GM21381 (cell line): Measurements from ENCODE around the gene ABHD12.
"Not testable (repeated sequence)": the region's sequence is repeated elsewhere in the genome, so short reads cannot be mapped to it uniquely, and the experiment has no call there.

ENCODE experiments used
- ATAC-seq: cut with Tn5 transposase; IDR thresholded peaks from one replicate; pipeline ENCODE4 v1.9.1; 2021; ENCODE audit warnings: mild to moderate bottlenecking, moderate library complexity; ENCODE audit not compliant: unreplicated experiment

Gene ABHD12

DNA sequence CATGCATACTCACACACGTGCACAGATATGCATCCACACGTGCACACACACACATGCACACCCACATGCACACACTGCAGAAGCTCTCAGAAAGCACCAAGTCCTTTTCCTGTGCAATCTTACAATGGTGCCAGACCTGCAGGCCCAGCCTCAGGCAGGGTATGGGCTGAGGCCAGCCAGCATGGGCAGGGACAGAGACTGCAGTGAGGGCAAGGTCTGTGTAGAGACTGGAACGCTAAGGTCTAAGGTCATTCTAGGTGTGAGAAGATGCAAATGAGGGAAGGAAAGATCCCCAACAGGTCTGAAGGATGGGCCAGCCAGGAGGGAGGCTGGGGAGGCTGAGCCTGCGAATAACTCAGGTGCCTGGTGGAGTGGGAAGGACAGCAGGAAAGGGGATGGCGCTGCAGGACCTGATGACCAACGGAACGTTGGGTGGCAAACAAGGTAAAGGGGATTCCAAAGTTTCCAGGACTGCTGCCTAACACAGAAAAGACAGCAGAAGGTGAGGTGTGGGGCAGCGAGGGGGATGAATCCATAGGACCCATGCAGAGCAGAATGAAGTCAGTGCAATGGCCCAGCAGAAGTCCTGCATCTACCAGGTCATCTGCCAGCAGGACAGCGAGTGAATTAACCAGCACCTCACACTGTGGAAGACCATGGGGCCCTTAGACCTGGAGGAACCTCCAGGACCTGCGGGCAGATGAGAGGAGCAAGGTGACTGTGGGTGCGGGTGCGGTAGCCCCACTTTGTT, 67.0 kb downstream of the ABHD12 start:
- ATAC-seq: no peak

DNA sequence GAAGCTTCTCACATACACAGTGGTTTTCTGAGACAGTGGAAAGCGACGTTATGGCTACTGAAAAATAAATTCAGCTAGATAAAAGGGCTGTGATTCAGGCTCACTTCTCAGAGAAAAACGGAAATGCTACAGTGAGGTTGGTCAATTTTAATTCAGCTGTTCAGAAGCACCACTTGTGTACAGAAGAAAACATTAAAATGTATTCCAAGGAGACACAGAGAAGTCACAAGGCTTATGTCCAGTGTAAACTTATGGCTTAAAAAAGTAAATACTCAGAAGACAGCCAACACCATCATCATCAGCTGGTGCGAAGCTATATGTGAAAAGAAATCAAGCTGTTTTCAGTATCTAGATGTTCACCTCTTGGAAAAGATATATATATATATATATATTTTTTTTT, 68.6 kb downstream of the ABHD12 start:
- no peak for ATAC-seq

DNA sequence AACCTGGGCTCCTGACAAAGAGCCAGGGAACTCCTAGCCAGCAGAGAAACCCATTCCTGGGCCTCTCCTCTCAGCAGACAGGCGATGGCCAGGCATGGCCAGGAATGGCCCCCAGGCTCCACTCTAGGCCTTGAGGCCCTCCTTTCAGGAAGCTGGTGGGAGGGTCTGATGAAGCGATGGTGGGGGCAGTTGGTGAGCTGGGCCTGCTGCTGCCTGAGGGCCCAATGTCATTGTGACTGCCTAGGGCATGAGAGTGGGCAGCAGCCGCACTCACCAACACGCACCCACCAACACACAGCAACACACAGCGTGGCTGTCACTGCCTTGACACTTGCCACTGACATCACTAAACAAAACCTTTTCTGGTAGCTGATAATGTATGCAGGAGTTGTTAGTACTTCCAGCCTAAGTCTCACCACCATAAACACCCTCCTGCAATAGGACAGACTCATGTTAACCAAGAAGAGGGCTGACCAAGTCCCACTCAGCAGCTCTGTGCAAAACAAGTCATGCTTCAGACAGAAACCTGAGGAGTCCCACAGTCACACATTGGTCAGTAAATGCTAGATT, 69.3 kb downstream of the ABHD12 start:
- no peak for ATAC-seq

DNA sequence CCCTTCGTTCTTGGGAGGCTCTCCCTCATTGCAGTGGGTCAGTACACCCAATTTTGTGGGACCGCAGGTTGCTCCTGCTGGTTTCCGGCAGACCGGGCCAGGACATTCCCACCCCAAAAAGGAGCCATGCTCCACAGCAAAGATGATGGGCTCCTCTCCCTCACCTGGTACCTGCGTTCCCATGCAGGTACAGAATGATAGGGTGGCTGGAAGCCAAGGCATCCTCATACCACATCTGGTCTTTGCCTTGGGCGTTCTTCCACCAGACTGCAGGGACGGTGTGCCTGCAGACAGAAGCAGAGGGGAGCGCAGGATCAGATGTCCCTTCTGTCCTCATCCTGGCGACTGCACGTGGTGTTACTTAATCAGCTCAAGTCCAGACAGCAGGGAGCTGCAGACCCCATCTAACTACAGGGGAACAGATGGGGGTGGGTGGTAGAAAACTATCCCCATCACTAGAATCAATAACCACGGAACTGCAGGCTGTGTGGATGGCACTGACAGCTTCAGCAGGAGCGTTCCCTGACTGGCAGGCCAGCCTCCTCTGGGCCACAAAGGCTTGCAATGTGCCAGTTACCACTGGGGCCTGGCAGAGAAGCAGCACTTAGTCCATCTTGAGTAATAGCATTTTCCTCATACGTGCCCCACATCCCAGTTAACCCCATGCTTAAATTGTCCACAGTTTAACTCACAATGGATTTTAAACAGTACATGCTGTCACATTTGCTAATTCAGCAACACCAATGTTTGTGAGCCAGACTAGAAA, 70.4 kb downstream of the ABHD12 start:
- ATAC-seq: no peak

DNA sequence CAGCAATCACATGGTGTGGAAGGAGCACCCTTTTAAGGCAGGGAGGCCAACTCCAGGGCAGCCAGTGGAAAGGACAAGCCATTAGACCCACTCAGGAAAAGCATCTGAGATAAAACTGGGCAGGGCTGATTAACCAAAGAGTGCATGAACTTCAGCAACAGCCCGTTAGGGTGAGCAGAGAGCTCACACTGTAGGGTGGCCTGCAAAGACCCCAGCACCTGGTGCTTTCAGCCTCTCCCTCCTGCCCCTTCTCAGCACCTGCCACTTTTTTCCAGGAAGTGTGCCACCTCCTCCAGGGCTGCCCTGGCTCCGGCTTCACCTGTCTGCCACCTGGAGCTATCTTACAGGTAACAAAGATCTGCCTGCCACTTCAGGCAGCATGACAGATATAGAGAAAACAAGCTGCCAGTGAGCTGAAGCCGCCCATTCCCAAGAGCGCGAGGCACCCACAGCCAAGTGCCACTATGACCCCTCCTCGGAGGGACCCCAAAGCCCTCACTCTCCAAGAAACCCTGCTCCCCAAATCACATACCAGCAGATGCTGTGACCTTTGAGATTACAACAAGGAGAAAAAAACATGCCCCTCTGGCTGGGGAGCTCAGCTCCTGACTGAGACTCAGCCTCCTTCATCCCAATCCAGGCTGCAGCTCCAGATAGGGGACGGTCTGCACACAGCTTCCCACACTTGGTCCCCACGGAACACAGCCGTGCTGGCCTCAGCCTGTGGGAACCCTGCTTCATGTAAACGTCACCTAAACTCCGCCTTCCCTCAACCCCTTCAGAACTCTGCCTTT, 71.2 kb downstream of the ABHD12 start:
- ATAC-seq: no peak

DNA sequence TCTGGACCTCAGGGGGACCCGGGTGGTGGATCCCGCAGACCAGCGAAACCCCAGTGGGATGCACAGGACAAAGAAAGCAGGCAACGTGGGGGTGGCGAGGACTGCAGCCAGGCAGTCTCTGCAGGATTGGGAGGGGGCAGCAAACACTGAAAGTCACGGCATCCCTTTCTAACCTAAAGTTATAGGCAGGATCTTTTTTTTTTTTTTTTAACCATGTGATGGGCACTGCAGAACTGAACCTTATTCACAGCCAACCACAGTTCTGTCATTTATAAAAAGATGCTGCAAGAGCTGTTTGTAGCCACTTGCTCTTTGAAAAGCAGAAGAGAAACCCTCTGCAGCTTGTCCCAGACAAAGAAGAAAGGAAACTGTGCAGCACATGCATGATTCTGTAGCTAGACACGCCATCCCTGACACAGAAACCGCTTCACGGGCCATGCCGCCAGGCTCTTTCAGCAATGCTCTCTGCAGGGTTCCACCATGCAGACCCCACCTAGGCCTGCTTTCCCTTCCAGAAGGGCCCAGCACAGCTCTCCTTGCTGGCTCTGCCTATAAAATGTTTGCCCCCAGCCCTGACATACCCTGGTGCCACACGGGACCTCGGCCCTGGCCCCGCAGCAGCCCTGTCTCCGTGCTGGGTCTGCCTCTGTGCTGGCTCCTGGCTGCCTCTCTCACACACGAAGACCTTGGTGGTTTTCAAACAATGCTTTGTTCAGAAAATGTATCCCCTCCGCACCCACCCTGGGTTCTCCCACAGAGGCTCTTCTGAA, 72.0 kb downstream of the ABHD12 start:
- peak; percentile 83 for ATAC-seq

DNA sequence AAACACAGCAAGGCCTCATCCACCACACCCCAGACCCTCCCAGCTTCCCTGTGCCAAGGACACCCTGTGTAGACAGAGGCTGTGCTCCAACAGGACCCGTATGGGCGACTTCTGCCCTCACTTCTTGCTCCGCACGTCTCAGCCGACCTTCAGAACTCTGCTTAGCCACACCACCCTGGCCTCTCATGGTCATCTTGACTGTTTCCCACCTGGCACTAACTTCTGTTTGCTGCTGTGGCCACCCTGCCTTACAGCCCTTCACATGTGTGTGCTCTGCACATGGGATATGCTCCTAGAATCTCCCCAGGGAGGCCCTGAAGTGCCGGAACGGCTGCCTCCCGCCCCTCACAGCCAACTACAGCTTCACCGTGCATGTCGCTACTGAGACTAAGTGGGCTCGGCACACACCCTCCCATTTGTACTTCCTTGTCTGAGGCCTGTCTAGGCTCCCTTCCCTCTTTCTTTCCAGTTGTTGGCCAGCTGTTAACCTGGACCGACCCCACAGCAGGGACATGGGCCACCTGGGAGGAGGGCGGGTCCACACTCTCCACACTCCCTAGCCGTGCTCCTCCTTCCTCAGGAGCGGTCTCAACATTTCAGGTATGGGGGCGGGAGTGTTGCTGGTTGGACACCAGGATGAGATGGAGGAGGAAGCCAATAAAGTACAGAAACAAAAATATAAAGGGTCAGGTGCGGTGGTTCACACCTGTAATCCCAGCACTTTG, 73.1 kb downstream of the ABHD12 start:
- no peak for ATAC-seq

DNA sequence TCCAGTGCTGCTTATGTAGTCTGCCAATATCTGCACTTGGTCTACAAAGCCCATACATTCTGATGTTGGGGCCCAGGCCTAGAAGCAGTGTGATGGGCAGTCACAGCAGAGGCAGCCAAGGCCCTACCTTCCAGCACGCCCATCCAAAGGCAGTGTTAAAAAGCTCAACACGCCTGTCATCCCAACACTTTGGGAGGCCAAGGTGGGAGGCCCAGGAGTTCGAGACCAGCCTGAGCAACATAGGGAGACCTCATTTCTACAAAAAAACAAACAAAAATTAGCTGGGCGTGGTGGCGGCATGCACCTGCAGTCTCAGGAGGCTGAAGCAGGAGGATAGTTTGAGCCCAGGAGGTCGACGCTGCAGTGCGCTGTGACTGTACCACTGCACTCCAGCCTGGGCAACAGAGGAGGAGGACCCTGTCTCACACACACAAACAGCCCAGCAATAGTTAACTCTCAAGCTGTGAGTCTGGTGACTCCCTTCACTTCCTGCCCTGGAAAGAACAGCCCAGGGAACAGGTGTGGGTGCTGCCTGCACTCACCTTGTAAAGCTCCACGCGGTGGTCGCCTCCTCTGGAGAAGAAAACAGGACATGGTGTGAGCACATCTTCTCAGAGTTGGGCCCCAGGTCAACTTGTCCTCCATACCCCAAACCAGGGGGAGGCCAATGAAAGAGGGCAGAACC, 74.0 kb downstream of the ABHD12 start:
- no peak for ATAC-seq

DNA sequence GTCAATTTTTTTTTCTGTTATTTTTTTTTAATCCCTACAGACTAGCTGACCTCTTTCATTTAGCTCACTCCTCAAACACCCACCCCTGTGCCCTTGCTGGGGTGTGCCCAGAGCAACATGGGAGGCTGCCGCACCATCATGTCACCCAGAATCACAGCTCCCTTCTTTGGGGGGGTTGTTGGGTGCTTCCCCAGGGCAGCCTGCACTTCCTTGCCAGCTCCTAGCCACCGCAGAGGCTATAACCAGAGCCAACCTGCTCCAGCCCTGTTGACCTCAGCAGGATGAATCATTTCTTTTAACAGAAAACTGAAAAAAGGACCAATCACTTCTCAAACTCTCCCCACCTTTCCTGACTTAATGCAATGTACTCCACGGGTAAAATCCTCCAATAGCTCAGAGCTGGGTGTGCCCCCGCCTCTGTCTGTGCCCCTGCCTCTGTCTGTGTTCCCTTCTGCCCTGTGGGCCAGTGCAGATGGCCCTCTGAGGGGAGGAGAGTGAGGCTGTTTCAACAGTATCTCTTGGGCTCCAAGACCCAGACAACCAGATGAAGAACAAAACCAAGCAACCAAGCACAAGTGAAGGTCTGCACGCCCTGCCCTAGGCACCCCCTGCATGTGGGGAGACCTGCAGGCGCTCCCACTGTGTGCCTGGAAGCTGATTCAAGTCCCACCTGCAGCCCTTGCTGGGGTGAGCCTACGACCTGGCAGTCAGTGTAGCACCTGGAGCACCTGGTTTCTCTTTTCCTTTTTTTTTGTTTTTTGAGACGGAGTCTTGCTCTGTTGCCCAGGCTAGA, 75.0 kb downstream of the ABHD12 start:
- no peak for ATAC-seq

DNA sequence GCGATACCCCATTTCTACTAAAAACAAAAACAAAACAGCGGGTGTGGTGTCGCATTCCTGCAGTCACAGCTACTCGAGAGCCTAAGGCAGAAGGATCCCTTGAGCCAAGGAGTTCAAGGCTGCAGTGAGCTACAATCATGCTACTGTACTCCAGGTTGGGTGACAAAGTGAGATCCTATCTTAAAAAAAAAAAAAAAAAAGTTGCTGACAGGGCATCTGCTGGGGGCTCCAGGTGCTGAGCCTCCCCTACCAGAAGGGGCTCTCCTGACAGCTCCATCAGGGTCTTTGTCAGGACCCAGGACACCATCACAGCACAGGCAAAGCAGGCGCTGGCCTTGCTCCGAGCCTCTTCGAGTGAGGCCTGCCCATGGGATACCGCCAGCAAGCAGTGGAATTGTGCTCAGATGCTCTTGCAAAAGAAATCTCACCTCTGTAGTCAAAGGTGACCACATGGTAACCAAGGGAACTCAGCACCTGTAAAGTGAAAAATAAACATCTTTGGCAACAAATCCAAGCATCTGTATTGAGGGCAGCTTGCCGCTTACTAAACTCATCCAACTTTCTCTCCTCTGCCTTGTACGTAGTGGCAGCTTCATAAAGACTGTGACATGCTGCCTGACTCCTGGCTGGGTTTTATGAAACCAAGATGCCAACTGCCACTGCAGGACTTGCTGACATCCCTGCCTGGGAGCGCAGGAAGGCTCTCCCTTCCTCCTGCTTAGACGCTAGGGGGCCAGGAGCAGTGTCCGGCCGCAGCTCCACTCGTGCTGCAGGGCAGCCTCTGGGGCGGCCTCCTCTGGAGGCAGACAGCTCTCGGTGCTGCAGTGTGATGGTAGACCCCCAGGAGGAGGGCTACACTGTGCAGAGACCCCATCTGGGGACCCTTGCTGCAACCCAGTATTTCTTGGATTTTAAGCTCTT, 75.9 kb downstream of the ABHD12 start:
- ATAC-seq: no peak

DNA sequence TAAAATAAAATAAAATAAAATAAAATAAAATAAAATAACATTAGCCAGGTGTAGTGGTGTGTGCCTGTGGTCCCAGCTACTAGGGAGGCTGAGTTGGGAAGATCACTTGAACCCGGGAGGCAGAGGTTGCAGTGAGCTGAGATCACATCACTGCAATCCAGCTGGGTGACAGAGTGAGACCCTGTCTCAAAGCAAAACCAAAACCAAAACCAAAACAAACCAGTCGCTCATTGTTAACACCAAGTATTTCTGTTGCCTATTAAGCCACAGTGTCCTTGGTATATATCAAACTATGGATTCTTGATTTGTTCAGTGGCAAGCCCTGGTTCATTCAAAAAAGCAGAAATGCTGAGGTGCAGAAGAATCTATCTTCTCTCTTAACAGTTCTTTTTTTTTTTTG, 77.0 kb downstream of the ABHD12 start:
- ATAC-seq: no peak

DNA sequence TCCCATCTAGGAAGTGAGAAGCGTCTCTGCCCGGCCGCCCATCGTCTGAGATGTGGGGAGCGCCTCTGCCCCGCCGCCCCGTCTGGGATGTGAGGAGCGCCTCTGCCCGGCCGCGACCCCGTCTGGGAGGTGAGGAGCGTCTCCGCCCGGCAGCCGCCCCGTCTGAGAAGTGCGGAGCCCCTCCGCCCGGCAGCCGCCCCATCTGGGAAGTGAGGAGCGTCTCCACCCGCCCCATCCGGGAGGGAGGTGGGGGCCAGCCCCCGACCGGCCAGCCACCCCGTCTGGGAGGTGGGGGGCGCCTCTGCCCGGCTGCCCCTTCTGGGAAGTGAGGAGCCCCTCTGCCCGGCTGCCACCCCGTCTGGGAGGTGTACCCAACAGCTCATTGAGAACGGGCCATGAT, 77.9 kb downstream of the ABHD12 start:
- ATAC-seq: not testable (repeated sequence)

DNA sequence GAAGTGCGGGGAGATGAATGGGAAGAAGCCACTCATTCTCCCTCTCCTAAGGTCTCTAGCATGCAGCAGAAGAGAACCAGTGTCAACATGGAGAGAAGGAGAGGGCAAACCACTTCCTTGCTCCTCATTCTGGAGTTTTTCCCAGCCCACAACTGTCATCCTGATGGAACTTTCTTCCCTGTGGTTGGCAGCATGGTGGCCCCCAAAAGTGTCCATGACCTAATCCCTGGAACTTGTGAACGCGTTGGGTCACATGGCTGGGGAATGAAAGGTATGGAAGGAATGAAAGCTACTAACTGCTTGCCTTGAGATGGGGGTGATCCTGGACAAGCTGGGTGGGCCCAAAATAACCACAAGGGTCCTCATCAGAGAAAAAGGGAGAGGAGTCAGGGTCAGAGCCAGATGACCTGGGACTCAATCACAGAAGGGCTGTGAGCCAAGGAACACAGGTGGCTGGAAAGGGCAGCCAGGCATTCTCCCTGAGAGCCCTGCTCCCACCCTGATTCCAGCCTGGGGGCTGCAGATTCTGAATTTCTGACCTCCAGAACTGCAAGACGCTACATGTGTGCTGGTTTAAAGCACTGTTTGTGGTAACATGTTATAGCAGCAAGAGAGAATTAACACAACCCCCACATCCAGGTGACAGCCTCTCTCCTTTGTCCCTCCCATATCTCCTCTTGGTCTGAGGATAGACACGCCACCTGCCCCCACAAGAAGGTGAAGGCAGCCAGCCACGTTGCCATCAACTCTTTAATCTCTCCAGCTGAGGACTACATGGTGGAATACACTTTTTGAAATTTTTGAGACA, 79.5 kb downstream of the ABHD12 start:
- no peak for ATAC-seq

DNA sequence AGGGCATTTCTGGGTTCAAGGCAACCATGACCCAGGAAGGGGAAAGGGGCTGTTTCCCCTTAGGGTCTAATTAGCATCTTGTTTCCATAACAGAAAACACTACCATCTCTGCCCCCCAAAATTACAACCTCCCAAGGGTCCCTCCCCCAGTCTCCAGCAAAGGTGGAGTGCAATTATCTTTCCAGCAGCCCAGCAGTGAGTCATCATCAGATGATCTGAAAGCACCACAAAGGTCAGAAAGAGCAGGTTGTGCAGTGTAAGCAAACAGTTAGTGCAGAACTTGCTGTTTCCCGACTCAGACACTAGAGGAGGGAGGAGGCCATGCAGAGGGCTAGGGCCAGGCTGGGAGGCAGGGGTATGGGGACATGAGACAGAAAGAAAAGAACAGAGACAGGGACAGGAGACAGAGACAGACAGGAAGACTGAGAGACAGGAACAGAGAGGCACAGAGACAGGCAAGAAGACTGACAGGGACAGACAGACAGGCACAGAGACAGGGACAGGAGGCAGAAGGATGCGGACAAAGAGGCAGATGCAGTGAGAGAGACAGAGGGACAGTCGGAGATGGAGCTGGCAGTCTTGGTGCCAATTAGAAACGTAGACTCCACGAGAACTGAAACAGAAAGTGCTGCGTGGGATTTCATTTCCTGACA, 80.2 kb downstream of the ABHD12 start:
- ATAC-seq: peak; percentile 88

DNA sequence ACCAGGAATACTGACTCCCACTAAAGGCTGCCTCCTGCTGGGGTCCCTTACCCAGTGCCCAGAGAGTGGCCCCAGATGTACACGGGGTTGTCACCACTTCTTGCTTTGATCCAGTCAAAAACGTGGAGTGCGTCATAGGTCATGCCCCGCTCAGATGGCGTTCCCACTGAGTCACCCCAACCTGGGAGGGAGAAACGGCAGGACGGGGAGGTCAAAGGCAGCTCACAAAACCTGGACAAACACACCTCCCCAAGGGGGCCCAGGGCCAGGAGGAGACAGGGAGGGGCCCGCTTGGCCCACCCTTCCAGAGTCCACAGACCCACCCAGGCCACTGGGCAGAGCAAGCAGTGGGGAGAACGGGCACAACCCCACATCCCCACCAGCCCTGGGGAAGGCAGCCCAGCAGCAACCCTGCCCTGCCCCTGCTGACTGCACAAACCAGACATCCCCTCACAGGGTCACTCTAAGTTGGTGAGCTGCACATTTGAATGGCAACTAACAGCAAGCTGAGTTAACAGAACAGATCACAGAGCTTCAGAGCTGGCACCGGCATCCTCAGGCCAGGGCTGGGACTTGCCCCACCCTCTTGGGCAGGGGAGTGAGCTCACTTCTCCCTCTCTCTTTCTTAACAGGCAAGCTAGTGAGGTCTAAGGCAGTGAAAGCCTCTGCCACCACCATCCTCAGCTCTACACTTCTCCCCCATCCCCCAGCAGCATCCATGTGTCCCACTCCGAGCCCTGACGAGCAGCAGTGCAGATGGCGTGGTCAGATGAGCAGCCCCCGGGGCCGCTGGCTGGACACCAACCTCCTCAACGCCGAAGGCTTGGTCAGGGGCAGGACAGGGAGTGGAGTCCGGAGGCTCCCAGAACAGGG, 81.0 kb downstream of the ABHD12 start:
- ATAC-seq: no peak
